Activated CD8-positive, alpha-beta memory T cell treated with anti-CD3 and anti-CD28 coated beads for 1 hour (primary cell): ENCODE results near the gene VAMP1.
"Not testable (repeated sequence)": the region's sequence is repeated elsewhere in the genome, so short reads cannot be mapped to it uniquely, and the experiment has no call there.

ENCODE experiments used
- DNase-seq, 2 donors: peaks; one replicate each; pipeline ENCODE4 v3.0.0-alpha.2; 2020; ENCODE audit warnings: low read depth in 1 of 2; ENCODE audit errors: extremely low read depth in 1 of 2

VAMP1 gene

DNA sequence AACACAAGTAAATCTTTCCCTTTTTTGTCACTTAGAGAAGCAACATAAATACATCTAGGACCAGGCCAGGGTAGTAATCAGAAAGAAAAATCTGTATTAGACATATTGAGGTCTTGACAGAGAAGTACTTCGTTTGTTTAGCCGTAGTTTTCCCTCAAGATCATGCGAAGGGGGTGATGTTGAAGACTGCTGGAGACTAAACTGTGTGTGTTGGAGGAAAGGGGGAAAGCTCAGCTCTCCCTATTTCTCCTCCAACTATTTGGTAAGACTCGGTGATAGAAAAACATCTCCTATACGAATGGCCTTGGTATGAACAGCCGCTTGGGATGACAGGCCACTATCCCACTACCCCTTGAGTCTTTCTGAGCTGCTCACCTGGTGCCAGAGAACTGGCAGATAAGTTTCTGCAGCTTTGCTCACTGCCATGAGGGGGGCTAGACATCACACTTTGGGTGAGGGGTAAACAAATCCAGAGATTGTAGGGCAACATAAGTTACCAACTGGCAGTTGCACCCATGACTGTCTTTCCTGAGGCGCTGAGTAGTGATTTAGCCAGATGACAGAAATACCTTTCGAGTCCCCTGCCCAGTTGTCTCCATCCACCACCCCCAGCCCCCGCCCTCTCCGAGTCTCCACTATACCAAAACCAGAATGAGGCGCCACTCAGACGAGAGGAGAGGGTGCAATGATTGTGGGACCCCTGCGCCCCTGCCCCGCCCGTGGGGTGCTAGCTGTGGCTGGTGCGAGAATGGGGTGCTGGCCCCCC, 685 bp downstream of the VAMP1 start:
- no peak for DNase-seq

DNA sequence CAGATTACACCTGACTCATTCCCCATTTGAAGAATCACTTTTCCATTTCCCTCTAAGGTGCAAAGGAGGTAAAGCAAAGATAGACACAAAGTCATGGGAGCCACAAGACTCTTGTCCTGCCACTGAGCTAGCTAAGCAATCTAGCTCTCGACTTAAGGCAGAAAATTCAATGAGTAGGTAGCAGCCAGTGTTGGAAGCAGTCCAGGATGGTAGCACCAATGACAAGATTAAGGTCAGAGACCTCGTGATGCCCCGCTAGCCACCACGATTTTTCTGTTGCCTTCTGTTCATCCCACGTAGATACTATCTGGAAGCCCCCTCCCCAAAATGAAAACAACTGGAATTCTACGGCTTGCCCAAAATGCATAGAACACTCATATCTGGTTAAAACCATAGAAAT, 1.4 kb downstream of the VAMP1 start:
- no peak for DNase-seq

DNA sequence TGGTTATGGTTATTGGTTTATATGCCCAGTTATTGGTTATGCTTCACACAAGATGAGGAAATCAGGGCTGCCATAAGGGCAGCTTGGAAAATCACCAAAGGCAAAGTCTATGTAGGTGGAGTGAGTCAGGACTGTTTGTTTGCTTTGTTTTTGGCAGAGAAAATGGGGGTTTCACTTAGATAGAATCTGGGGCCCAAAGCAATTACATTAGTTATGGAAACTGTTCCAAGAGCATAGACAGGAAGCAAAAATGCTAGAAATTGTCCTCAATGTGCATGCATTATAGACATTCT, 2.2 kb downstream of the VAMP1 start:
- DNase-seq: no peak

DNA sequence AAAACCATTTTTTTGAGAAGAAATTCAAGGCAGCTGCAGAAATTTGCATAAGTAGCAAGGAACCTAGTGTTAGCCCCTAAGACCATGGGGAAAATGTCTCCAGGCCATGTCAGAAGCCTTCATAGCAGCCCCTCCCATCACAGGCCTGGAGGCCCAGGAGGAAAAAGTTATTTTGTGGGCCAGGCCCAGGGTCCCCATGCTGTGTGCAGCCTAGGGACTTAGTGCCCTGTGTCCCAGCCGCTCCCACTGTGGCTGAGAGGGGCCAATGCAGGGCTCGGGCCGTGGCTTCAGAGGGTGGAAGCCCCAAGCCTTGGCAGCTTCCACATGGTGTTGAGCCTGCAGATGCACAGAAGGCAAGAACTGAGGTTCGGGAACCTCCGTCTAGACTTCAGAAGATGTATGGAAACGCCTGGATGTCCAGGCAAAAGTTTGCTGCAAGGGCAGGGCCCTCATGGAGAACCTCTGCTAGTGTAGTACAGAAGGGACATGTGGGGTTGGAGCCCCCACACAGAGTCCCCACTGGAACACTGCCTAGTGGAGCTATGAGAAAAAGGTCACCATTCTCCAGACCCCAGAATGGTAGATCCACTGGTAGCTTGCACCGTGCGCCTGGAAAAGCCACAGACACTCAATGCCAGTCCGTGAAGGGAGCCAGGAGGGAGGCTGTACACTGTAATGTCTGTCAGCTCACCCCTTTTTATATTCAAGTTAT, 2.8 kb downstream of the VAMP1 start:
- DNase-seq: not testable (repeated sequence)

DNA sequence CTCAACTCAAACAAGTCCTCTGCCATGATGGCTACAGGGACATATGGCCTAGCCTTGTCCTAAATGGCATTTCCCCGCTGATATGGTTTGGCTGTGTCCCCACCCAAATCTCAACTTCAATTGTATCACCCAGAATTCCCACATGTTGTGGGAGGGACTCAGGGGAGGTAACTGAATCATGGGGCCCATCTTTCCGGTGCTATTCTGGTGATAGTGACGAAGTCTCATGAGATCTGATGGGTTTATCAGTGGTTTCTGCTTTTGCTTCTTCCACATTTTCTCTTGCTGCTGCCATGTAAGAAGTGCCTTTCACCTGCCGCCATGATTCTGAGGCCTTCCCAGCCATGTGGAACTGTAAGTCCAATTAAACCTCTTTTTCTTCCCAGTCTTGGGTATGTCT, 3.7 kb downstream of the VAMP1 start:
- DNase-seq: not testable (repeated sequence)

DNA sequence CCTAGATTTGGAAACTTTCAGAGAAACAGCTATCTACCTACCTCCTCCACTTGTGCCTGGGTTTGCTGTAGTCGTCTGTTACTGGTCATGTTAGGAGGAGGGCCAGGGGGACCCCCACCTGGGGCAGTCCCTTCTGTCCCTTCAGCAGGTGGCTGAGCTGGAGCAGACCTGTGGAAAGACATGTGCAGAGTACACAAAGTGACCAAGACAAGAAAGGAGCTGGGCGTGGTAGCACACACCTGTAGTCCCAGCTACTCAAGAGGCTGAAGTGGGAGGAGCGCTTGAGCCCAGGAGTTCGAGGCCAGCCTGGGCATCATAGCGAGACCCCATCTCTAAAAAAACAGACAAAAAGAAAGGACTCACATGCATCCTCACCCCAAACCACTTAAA, 4.3 kb downstream of the VAMP1 start:
- DNase-seq: no peak

DNA sequence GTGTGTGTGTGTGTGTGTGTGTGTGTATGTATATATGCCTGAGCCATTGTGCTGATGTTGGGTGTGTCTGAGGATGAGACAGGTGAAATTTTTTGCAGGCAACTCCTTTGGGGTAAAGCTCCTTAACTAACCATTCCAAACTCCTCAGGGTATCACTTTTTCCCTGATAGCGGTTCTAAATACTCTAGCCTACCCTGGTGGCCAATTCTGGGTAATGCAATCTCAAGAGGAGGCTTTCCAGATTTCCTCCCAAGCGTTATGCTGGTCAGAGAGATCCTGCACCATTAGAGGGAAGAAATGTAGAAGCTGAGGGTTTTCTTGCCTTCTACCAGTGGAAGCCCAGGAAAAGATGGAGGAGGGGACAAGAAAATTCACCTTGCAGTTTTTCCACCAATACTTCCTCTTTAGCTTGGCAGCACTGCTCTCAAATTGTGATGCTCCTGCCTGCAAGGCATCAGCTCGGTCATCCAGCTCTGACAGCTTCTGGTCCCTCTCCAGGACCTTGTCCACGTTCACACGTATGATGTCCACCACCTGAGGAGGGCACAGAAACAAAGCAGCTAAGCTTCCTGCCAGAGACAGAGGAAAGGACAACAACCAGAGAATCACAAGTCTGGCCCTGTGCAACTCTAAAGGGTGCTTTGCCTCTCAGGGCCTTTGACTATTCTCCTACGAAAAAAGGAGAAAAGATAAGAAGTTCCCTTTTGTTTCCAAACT, 4.9 kb downstream of the VAMP1 start:
- DNase-seq: no peak

DNA sequence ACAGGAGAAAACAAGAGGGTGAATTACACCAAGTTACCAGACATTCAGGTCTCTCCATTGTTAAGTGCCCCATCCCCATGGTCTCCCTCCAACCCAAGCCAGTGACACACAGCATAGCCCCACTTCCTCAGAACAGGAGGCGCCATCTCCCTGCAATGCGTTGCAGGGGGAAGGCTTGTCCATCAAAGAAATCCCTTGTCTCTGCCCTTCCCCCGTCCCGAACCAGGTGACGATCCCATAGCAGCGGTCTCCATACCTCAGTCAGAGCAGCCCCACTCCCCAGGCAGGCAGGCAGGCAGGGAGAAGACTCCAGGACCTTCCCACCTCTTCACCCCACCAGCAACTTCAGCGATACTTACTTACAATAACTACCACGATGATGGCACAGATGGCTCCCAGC, 5.9 kb downstream of the VAMP1 start:
- no peak for DNase-seq

DNA sequence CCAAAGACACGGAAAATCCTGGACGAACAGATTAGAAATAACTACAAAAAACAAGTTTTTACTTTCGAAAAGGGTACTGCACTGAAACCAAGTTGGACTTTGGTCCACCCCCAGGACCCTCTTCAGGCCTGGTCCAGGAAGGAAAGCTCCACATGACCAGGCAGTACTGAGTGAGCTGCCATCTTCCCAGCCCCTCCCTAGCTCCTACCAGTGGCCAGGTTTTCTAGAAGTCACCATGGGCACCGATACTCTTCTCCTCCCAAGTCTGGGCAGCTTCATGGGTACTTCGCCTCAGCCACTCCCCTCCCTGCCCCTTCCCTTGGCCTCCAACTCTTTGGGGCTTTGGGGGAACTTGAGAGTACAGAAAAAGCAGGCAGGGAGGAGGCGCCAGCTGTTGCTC, 6.6 kb downstream of the VAMP1 start:
- no peak for DNase-seq

DNA sequence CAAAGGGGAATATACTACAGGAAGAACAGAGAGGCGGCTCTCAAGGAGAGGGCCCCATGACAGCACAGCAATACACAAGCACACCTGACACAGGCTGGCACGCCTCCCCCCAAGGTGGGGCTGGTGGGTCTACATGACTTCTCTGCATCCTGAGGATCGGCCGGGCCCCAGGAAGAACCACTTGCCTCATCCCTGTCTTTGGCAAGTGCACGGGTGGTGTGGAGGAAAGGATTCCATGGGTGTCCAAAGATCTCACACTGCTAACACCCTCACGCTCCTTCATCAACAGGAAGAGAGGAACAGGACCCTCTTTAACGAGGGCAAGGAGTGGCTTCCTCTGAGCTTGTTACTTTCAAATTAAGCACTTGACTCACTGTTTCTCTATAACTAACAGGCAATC, 7.3 kb downstream of the VAMP1 start:
- DNase-seq: no peak

DNA sequence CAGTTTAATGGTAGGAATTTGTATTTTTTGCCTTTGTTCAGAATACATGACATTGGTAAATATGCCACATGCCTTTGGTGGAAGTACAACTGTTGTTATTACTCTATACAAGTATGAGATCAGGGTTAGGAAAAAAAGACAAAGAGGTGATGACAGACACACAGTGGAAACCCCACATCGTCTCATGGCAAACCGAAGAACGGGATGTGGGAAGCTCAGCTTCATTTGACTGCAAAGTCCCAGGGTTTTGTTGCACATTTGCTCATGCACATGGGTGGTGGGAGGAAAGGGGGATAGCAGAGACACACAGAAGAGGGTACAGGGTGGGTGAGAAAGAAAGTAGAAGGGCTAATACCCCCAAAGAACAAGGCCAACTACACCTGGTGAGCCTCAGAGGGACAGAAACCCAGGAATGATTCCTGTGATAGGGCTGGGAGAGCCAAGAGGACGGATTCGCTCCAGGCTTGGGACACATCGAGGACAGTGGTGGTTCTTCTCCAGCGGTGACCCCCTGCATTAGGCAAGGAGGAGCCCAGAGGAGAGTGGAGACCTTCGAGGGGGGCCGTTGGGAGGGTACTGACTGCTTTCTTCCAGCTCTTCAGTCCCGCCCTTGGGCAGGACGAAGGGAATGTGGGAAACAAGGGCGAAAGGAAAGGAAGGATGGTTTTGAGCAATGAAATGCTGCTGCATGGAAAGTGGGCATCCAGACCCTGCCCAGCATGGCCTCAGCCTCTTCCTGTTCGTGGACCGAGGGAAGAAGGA, 8.1 kb downstream of the VAMP1 start:
- DNase-seq: no peak

DNA sequence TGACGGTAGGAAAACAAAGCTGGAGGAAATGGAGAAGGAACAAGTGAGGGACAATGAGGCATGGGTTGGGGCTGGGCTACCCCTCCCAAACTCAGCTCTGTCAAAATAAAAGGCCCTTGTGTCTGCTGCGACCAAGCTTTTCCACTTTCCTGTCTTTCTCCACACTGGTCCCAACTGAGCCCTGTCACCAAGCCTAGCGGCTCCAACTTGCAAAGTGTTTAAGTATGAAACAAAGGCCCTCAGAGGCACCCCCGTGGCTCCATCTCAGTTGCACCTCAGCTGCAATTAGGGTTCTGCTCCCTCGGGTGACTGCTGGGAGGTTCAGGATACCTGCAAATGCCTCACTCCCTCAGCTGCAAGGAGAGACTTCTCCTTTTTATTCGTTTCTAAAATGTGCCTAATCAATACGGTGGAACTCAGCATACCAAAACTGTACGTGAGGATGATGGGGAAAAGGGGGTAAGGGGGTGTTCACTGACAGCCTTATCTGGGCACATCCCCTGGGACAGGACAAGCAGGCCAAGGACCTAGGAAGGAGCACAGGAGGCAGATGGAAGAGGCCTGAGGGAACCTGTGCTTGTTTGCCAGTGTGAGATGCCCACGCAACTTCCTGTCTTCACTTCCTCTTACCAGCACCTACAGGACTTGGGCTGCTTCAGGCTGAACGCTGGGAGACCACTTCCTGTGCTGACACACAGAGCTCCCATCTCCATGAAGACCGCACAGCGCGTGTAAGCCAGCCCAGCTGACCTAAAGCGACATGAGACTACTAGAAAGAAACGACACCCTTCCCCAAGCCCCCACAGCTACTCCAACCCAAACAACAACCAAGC, 8.9 kb downstream of the VAMP1 start:
- DNase-seq: peak; percentile 65

DNA sequence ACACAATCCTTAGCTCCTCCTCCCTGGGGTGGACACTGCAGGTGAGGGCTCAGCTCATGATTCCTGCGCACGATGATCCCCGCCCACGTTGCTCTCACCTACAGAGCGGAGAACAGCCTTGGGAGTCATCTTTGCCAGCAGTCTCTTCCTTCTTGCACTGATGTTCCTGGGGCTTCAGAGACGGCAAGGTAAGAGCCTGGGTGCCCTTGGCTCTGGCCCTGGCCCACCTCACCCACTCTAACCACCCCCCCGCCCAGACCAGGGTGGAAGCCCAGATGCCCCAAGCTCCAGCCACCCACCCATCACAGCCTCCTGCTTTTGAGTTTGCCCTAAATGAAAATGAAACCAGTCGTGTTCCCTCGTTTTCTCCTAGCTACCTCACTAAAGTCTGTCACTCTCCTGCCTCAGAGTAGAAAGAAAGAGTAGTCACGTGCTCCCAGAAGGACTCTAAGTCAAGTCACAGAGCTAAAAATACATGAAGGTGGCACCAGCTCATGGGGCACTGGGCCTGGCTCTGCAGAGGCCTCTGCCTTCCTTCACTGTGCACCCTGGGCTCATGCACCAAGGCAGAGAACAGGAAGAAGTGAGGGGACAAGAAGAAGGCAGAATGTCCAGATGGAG, 9.6 kb downstream of the VAMP1 start:
- DNase-seq: no peak

DNA sequence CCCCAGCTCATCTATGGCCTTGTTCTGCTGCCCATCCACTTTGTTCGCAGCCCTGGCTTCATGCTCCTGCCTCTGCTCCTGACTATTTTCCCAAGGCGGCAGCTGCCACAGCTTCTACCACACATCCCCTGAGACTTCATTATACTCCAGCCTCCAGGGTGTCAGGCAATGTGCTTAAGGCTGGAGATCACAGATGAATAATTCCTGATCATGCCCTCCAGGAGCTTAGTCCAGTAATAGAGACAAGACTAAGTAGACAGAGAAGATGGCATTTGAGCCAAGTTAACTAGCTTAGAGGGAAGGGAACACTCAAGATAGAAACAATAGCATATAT, 11.5 kb downstream of the VAMP1 start:
- no peak for DNase-seq

DNA sequence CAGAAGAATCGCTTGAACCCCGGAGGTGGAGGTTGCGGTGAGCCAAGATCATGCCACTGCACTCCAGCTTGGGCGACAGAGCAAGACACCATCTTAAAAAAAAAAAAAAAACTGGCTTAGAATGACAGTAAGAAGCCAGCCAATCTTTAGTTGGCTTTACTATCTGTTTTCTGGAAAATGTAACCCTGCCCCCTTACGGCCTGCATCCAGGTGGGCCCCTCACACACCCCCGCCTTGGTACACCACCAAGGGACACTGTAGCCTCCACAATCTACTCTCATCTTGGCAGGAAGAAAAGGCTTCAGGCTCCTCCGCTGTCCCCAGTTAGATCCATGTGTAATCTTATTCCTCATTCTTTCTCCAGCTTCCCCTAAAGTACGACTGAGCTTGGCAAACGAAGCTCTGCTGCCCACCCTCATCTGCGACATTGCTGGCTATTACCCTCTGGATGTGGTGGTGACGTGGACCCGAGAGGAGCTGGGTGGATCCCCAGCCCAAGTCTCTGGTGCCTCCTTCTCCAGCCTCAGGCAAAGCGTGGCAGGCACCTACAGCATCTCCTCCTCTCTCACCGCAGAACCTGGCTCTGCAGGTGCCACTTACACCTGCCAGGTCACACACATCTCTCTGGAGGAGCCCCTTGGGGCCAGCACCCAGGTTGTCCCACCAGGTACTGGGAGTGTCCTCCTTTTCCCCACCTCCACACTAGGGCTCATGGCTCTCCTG, 12.0 kb downstream of the VAMP1 start:
- no peak for DNase-seq

DNA sequence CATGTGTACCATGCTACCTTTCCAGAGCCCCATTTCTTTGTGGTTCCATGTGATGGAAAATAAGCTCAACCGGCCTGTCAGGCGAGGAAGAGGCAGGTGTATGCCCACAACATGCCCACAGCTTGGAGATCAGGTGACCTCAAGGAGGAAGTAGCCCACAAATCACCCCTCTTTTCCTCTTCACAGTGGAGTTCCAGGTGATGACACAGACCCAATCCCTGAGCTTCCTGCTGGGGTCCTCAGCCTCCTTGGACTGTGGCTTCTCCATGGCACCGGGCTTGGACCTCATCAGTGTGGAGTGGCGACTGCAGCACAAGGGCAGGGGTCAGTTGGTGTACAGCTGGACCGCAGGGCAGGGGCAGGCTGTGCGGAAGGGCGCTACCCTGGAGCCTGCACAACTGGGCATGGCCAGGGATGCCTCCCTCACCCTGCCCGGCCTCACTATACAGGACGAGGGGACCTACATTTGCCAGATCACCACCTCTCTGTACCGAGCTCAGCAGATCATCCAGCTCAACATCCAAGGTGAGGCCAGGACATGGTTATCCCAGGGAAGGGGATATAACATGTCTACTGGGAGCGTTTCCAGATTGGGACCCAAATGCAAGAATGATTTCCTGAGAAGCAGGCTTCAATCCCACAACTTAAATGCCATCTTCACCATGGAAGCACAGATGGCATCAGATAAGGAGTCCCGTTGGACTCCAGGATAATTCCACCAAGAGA, 13.1 kb downstream of the VAMP1 start:
- DNase-seq: no peak

DNA sequence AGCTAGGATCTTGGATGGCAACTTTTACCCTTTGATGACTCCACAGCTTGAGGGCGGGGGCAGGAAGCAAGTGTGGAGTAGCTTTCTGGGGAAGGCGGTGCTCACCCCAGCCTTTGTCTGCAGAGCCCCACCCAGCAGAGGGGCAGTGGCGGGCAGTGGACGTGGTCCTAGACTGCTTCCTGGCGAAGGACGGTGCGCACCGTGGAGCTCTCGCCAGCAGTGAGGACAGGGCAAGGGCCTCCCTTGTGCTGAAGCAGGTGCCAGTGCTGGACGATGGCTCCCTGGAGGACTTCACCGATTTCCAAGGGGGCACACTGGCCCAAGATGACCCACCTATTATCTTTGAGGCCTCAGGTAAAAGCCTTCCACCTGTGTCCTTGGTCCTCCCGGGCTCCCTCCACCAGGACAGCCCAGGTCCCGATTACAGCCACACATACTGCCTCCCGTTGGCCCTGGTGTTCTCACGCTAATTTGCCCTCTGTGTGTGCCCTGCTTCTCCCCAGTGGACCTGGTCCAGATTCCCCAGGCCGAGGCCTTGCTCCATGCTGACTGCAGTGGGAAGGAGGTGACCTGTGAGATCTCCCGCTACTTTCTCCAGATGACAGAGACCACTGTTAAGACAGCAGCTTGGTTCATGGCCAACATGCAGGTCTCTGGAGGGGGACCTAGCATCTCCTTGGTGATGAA, 17.4 kb downstream of the VAMP1 start:
- no peak for DNase-seq

DNA sequence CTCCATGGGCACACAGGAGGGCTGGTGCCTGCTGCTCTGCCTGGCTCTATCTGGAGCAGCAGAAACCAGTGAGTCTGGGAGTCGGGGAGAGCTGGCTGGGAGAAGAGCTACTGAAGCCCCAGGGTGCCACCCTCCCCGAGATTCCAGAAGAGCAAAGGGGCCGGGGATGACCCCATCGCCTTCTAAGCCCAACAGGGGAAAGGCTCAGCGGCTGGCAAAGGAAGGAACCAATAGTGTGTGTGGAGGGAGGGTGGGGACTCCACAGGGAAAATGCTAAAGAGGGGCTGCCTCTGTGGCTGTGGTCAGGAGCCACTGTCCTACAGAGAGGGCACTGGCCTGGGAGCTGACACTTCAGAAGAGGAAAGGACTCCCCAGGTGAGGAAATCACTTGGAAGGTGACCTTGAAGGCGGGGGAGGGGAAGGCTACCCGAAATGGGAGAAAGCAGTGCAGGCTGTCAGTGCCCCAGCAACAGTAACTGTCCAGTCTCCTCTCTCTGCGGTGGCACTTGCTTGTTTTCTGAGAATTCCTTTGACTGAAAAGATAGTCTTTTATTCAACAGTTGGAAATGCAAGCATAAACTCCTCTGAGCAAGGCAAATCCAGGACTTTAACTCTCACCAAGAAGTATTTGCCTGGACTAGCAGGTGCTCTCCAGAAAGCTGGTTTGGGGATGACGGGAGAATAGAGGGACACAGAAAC, 18.1 kb downstream of the VAMP1 start:
- no peak for DNase-seq
